Ovary (tissue), 9 donors: ENCODE measurements around the gene NCAM1. TPM values are rescaled to one million over a fixed set of nuclear protein-coding genes. Genes with fewer than 3 reads are reported as not detected.

Source experiments
- DNase-seq, 5 donors: peaks; one replicate each; pipeline ENCODE4 v3.0.0-alpha.2; 2019 to 2020
- H3K27ac ChIP-seq, 2 donors: fragments of 200-600 bp; one replicate each; pipeline versions ENCODE4 v1.5.1 to v1.8.0; 2019 to 2022
- H3K27me3 ChIP-seq: fragments of 200-600 bp; one replicate; pipeline ENCODE4 v1.8.0; 2022
- H3K36me3 ChIP-seq: fragments of 200-600 bp; sonication (generic); one replicate; pipeline ENCODE4 v1.5.1; 2019
- H3K4me1 ChIP-seq: one replicate; pipeline ENCODE4 v1.8.1; 2013; ENCODE audit warnings: mild to moderate bottlenecking, moderate library complexity; ENCODE audit not compliant: insufficient read depth
- H3K4me3 ChIP-seq: fragments of 200-600 bp; sonication (generic); one replicate; pipeline ENCODE4 v1.5.1; 2017
- H3K9me3 ChIP-seq, 2 donors: fragments of 200-600 bp in 1 of 2; sonication (generic) in 1 of 2; one replicate each; pipeline versions ENCODE4 v1.5.1 to v1.8.1; 2013 to 2019; ENCODE audit warnings: mild to moderate bottlenecking in 1 of 2, moderate library complexity in 1 of 2
- EP300 ChIP-seq: sonication (generic); formaldehyde crosslinking; IDR thresholded peaks from one replicate; pipeline ENCODE4 v1.6.1; 2017; ENCODE audit warnings: antibody characterized with exemption
- POLR2A ChIP-seq: fragments of 450-650 bp; IDR thresholded peaks from one replicate; pipeline ENCODE4 v1.6.1; 2017; ENCODE audit warnings: antibody characterized with exemption, mild to moderate bottlenecking, moderate library complexity
- WGBS, 3 donors: extraction: QIAGEN DNeasy Blood & Tissue Kit in 1 of 3; methylation state at CpG; one replicate each; pipeline versions ENCODE4 v1.1.5 to v1.1.7; 2013 to 2017; 5-methylcytosine and 5-hydroxymethylcytosine counted together
- intact Hi-C, 4 donors: fragments of 100-400 bp; cut with DNase I; formaldehyde crosslinking; loops; one replicate each; pipeline versions ENCODE4 v1.11.0 to v1.15.1; 2022 to 2023
- polyA plus RNA-seq, 2 donors: library from polyadenylated mRNA; stranded (reverse); fragments of 200-250 nt in 1 of 2; fragments of 350-450 nt in 1 of 2; fragmentation: Illumina TruSeq in 1 of 2; extraction: RNeasy Lipid Tissue Mini Kit (QIAGEN cat#74804) in 1 of 2; gene quantifications; one replicate each; pipeline ENCODE4 v1.2.3, GENCODE V29; 2013 to 2014
- total RNA-seq, 7 donors: library from RNA; depleted of rRNA in 2 of 7; stranded (reverse); fragments of >200 nt in 2 of 7; fragmentation: NEBNext Ultra II Directional in 3 of 7; extraction: Animal tissue kit (Norgen Biotek cat#: 25700) in 3 of 7; gene quantifications; one replicate each; pipeline versions ENCODE4 v1.1.0 to v1.2.4, GENCODE V29; 2016 to 2023
- TF ChIP-seq, protein P1 (sequence below), 3 donors: fragments of 450-650 bp in 2 of 3; fragments of 200-600 bp in 1 of 3; IDR thresholded peaks; one replicate each; pipeline versions ENCODE4 v1.5.1 to v1.8.0; 2016 to 2022; ENCODE audit warnings: antibody characterized with exemption in 3 of 3, mild to moderate bottlenecking in 1 of 3
- donor health status: DM: no; HTN: no; CAD: no; lungs with moderate emphysema.
- donor health status: DM: no; HTN: no; CAD: no.
- donor health status: Bipolar disorder and iron deficiency.
- donor health status: DM: yes; HTN: yes; CAD: no.
- donor health status: DM: no; HTN: no; CAD: no.
- donor health status: DM: yes; HTN: yes; CAD: no.

NCAM1 gene
- total and polyA plus RNA-seq, 9 donors: 23.0 to 194 (median 106) TPM

DNA sequence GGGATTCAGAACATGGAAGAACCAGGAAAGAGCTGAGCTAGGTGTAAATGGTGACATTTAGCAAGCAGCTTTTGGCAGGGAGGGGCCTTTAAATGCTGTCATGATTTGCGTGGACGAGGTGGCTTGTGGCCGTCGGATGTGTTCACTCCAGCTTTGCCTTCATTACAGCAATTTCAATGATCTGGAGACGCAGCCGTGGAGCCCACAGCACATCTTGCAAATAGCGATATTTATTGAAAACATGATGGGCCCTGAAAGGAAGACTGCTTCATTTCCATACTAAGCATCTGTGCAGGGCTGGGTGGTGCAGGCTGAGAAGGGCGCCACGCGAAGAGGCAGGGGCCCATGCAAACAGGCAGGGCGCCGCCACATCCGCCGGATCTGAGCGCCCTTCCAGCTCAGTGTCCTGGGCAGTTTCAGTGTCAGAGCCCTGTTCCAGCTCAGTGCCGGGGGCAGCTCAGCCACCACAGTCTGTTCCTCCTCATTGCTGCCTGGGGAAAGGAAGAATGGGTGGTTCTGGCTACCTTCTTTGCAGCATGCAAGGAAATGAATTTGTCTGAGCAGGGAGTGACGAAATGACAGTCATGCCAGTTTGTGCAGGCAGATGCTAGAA lies 242.0 kb downstream of the NCAM1 start:
- TF ChIP-seq EP300 (no peak), POLR2A (no peak)
- TF ChIP-seq, protein P1, sequence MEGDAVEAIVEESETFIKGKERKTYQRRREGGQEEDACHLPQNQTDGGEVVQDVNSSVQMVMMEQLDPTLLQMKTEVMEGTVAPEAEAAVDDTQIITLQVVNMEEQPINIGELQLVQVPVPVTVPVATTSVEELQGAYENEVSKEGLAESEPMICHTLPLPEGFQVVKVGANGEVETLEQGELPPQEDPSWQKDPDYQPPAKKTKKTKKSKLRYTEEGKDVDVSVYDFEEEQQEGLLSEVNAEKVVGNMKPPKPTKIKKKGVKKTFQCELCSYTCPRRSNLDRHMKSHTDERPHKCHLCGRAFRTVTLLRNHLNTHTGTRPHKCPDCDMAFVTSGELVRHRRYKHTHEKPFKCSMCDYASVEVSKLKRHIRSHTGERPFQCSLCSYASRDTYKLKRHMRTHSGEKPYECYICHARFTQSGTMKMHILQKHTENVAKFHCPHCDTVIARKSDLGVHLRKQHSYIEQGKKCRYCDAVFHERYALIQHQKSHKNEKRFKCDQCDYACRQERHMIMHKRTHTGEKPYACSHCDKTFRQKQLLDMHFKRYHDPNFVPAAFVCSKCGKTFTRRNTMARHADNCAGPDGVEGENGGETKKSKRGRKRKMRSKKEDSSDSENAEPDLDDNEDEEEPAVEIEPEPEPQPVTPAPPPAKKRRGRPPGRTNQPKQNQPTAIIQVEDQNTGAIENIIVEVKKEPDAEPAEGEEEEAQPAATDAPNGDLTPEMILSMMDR (IDR thresholded peaks at IDR 0.05): no peak
- H3K27me3 ChIP-seq: no peaks in the 10 kb centered on the region
- H3K9me3 ChIP-seq: no peaks in the 10 kb centered on the region
- H3K4me1 ChIP-seq: peaks cover 10% of the 10 kb centered on the region
- DNase-seq: no peak
- no peak overlapping the region for H3K27ac ChIP-seq
- H3K4me3 ChIP-seq: no peak overlapping the region
- 94 to 96% (median 95%) methylated on average over 17 of the region's 17 CpGs for WGBS, 3 donors
- intact Hi-C loops: no loop called here
- no peaks in the 10 kb centered on the region for H3K36me3 ChIP-seq

DNA sequence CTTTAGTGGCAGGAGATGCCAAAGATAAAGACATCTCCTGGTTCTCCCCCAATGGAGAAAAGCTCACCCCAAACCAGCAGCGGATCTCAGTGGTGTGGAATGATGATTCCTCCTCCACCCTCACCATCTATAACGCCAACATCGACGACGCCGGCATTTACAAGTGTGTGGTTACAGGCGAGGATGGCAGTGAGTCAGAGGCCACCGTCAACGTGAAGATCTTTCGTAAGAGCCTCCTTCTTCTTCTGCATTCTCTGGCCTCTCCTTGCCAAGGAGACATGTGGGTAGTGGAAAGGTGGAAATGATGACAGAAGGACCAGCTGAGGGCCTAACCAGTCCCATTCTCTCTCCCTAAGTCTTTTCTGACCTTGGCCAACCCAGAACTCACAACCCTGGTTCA lies 243.1 kb downstream of the NCAM1 start:
- 89 to 96% (median 95%) methylated on average over 10 of the region's 10 CpGs for WGBS, 3 donors
- H3K4me3 ChIP-seq: no peak overlapping the region
- H3K27ac ChIP-seq: no peak overlapping the region
- no peak for DNase-seq
- no peaks in the 10 kb centered on the region for H3K36me3 ChIP-seq
- H3K27me3 ChIP-seq: no peaks in the 10 kb centered on the region
- TF ChIP-seq EP300 (no peak), POLR2A (no peak)
- TF ChIP-seq, protein P1 (IDR thresholded peaks at IDR 0.05): no peak
- peaks cover 7% of the 10 kb centered on the region for H3K4me1 ChIP-seq
- H3K9me3 ChIP-seq: no peaks in the 10 kb centered on the region
- intact Hi-C loops: no loop called here

DNA sequence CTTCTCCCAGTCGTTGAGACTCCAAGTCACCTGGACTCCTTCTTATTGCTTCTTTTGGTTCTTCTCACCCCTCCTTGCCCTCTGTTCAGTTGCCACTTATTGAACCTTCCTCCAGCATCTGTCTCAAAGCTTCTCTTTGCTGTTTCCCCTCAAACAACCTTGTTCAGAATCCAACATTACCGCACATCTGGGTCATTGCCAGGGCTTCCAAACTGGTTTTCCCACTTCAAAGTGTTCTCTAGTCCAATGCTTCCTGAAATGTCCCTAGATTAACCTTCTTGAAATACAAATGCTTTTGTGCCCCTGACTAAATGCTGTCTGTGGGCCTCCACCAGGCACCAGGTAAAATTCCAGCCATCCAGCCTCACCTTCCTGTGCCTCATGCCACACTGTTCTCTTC lies 252.3 kb downstream of the NCAM1 start:
- no peaks in the 10 kb centered on the region for H3K4me1 ChIP-seq
- no peak overlapping the region for H3K27ac ChIP-seq
- DNase-seq: no peak
- TF ChIP-seq, protein P1 (IDR thresholded peaks at IDR 0.05): no peak
- TF ChIP-seq EP300 (no peak), POLR2A (no peak)
- no peak overlapping the region for H3K4me3 ChIP-seq
- 38 to 69% (median 41%) methylated on average over 2 of the region's 2 CpGs for WGBS, 3 donors
- no peaks in the 10 kb centered on the region for H3K9me3 ChIP-seq
- no peaks in the 10 kb centered on the region for H3K27me3 ChIP-seq
- intact Hi-C loops: no loop called here
- H3K36me3 ChIP-seq: no peaks in the 10 kb centered on the region

DNA sequence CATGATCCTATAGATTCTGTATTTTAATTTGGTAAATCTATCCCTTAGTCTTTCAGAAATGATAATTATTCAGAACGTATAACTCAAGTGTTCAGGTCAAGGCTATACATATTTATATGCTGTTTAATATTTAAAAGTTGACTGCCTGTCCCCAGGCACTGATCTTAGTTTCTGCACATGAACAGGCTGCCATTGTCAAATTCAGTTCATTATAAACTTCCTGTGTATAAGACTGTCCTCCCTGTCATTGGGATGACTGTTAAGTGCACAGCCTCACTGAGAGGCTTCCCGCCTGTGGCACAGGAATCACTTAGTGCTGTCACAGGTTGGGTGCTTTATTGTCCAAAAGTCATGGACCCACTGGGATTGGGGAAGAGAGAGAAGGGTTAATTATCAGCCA lies 261.0 kb downstream of the NCAM1 start:
- H3K4me3 ChIP-seq: no peak overlapping the region
- no peaks in the 10 kb centered on the region for H3K9me3 ChIP-seq
- no peaks in the 10 kb centered on the region for H3K36me3 ChIP-seq
- H3K4me1 ChIP-seq: no peaks in the 10 kb centered on the region
- WGBS, 3 donors: 74 to 95% (median 88%) methylated on average over 2 of the region's 2 CpGs
- TF ChIP-seq POLR2A (no peak), EP300 (no peak)
- TF ChIP-seq, protein P1 (IDR thresholded peaks at IDR 0.05): no peak
- DNase-seq: no peak
- H3K27me3 ChIP-seq: no peaks in the 10 kb centered on the region
- no peak overlapping the region for H3K27ac ChIP-seq
- intact Hi-C loops: no loop called here
